Astrocyte (in vitro differentiated cells and primary cell): ENCODE measurements around the gene TMEM116.

Experiments
- EZH2 ChIP-seq: IDR thresholded peaks from 2 replicates; pipeline ENCODE4 v1.6.1; 2012; ENCODE audit warnings: mild to moderate bottlenecking, low read length, inconsistent platforms; ENCODE audit not compliant: insufficient read depth
- TF ChIP-seq, protein P1 (sequence below): IDR thresholded peaks from 2 replicates; pipeline ENCODE4 v1.5.1; 2011; ENCODE audit warnings: low read depth, mild to moderate bottlenecking, inconsistent platforms, low read length, moderate library complexity; ENCODE audit not compliant: insufficient read depth

GRCh38 chr12:112001576-112001975, 11.4 kb downstream of the TMEM116 start:
- TF ChIP-seq, protein P1, sequence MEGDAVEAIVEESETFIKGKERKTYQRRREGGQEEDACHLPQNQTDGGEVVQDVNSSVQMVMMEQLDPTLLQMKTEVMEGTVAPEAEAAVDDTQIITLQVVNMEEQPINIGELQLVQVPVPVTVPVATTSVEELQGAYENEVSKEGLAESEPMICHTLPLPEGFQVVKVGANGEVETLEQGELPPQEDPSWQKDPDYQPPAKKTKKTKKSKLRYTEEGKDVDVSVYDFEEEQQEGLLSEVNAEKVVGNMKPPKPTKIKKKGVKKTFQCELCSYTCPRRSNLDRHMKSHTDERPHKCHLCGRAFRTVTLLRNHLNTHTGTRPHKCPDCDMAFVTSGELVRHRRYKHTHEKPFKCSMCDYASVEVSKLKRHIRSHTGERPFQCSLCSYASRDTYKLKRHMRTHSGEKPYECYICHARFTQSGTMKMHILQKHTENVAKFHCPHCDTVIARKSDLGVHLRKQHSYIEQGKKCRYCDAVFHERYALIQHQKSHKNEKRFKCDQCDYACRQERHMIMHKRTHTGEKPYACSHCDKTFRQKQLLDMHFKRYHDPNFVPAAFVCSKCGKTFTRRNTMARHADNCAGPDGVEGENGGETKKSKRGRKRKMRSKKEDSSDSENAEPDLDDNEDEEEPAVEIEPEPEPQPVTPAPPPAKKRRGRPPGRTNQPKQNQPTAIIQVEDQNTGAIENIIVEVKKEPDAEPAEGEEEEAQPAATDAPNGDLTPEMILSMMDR: no peak
- no peak for TF ChIP-seq EZH2
